ENCODE data around the gene SCAF1. TPM values are rescaled to one million over a fixed set of nuclear protein-coding genes. Genes with fewer than 3 reads are reported as not detected.
A peak's percentile ranks its signal among the peaks of the same experiment; 100 is the strongest.
"Not testable (repeated sequence)": the region's sequence is repeated elsewhere in the genome, so short reads cannot be mapped to it uniquely, and the experiment has no call there.

SCAF1 gene
- total and polyA plus RNA-seq, 9 of the 15 experiments (the other 6 are each of a cell fraction or from before 2014, with no cell fraction given), result 0.20 to 79.0 (median 4.9) TPM

DNA sequence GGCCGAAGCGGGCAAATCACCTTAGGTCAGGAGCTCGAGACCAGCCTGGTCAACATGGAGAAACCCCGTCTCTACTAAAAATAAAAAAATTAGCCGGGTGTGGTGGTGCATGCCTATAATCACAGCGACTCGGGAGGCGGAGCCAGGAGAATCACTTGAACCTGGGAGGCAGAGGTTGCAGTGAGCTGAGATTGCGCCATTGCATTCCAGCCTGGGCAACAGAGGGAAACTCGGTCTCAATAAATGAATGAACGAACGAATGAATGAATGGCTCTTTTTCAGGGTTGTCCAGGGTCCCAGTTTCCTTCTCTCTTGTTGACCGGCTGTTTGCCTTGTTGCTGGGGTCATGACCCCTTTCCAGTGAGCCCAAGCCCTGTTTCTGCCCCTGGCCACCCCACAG, 24.1 kb upstream of the SCAF1 start:
- FAIRE-seq; H3K79me2 ChIP-seq (ENCODE audit: control insufficient read depth, insufficient read depth, low read length); H3K27me3 ChIP-seq (ENCODE audit: control insufficient read depth in 2 of 2, insufficient read depth in 2 of 2, low read length in 2 of 2); BruUV-seq (replicated peaks); H3K4me1 ChIP-seq (replicated peaks in 1 of 2; ENCODE audit: control insufficient read depth in 2 of 2, insufficient read depth in 2 of 2, low read length in 2 of 2); H3K4me3 ChIP-seq; intact Hi-C loops (cut with micrococcal nuclease); H2AFZ ChIP-seq (ENCODE audit: low read depth, low read length); CTCF ChIA-PET (ENCODE audit: low intra/inter-chr PET ratio); H3K27ac ChIP-seq (ENCODE audit: extremely low read depth, low read depth, low read length); H3K9ac ChIP-seq (ENCODE audit: insufficient read depth in 1 of 2, low read depth in 2 of 2, low read length in 2 of 2); H3K4me2 ChIP-seq (ENCODE audit: insufficient read depth, low read length); in situ Hi-C loops (cut with MboI); H3K9me1 ChIP-seq (ENCODE audit: control insufficient read depth, insufficient read depth, low read length); H4K20me1 ChIP-seq (replicated peaks; ENCODE audit: control insufficient read depth, insufficient read depth, low read length); DNase-seq (ENCODE audit: extremely low read depth in 1 of 4, low spot score in 3 of 4); H3K9me3 ChIP-seq (replicated peaks; ENCODE audit: control insufficient read depth, insufficient read depth, low read depth, low read length); ATAC-seq; TF ChIP-seq CEBPG (CRISPR knock-in tag; IDR thresholded peaks at IDR 0.05): not testable (repeated sequence)
- POLR2A ChIA-PET, result interaction anchor here (0.6 to 1.0 kb wide), 3 partner anchors 25 to 153 kb away, joined by 3 read pairs; no protein-coding TSS in a partner anchor
- H3K36me3 ChIP-seq (ENCODE audit: control insufficient read depth, insufficient read depth, low read length), result peaks cover 70% of the 10 kb centered on the region; the same call in 1 of the 3 replicates
- WGBS (ENCODE audit: insufficient coverage, low coverage, missing lambda C conversion rate), result 85% methylated on average over 13 of the region's 13 CpGs
- TF ChIP-seq CEBPG (tag; conservative IDR thresholded peaks at IDR 0.05 in 1 of 2, IDR thresholded peaks at IDR 0.05 in 1 of 2) (0 out of 4 replicates have a peak, but pooled peaks of 1 of the 2 experiments have one; percentile 17), CEBPB (tag; IDR thresholded peaks at IDR 0.05) (peak; percentile 42; the same call in 1 of the 2 replicates), RCOR1 (IDR thresholded peaks at IDR 0.05; ENCODE audit: borderline replicate concordance in 1 of 2, low read depth in 2 of 2, low read length in 2 of 2) (0 out of 4 replicates have a peak, but pooled peaks of 1 of the 2 experiments have one; percentile 6), KDM1A (IDR thresholded peaks at IDR 0.05) (peak; percentile 86 to 90)

All from K562 (cell line).